HepG2 (cell line): ENCODE measurements around the gene VAC14. TPM values are rescaled to one million over a fixed set of nuclear protein-coding genes. Genes with fewer than 3 reads are reported as not detected.

Source experiments
- ATAC-seq: fragments of 200-7000 bp; cut with Tn5 transposase; 3 replicates; pipeline ENCODE4 v1.9.1; 2020; ENCODE audit warnings: mild to moderate bottlenecking, moderate library complexity
- BruUV-seq: library from RNA; stranded (reverse); fragments of 400-500 nt; replicated peaks from 2 replicates; lab custom pipeline; 2021; lab: Mats Ljungman, UMichigan
- CTCF ChIA-PET: fragments of 300-600 bp; formaldehyde crosslinking; extraction: SDS; loops from one replicate; lab custom pipeline; 2021; ENCODE audit warnings: low total read pairs, inconsistent platforms, low intra/inter-chr PET ratio; lab: Yijun Ruan, JAX
- POLR2A ChIA-PET: fragments of 350-600 bp; sonication (Branson Sonifier 250); formaldehyde crosslinking; loops from one replicate; lab custom pipeline; 2020; ENCODE audit warnings: antibody characterized with exemption, inconsistent platforms; lab: Yijun Ruan, JAX
- DNase-seq: peaks from one replicate; pipeline ENCODE4 v3.0.0-alpha.2; 2015; ENCODE audit warnings: low spot score
- FAIRE-seq: peaks from 3 replicates; lab custom pipeline; 2011; peaks lifted over from hg19 to GRCh38; lab: Jason Lieb, UNC
- H2AFZ ChIP-seq: one replicate; pipeline ENCODE4 v1.6.1; 2011; ENCODE audit warnings: low read length, inconsistent platforms
- H3K27ac ChIP-seq: fragments of 300-600 bp; 3 replicates; pipeline ENCODE4 v1.8.0; 2011; ENCODE audit warnings: mixed run types, mild to moderate bottlenecking, mixed read lengths, low read length, inconsistent platforms; ENCODE audit not compliant: insufficient read depth; ENCODE audit errors: extremely low read length
- H3K27me3 ChIP-seq, 2 experiments: fragments of 200-600 bp in 1 of 2; 2 replicates in 1 of 2; 3 replicates in 1 of 2; pipeline versions ENCODE4 v1.6.0 to v1.8.0; 2011; ENCODE audit warnings: low read length in 2 of 2, mild to moderate bottlenecking in 2 of 2, moderate library complexity in 2 of 2, inconsistent platforms in 1 of 2; ENCODE audit not compliant: insufficient read depth in 2 of 2, control insufficient read depth in 1 of 2
- H3K36me3 ChIP-seq, 2 experiments: fragments of 200-600 bp in 1 of 2; replicated peaks in 1 of 2; 2 replicates in 1 of 2; 3 replicates in 1 of 2; pipeline versions ENCODE4 v1.5.1 to v1.8.0; 2011; ENCODE audit warnings: low read length in 2 of 2, inconsistent platforms in 1 of 2; ENCODE audit not compliant: insufficient read depth in 2 of 2, control insufficient read depth in 1 of 2
- H3K4me1 ChIP-seq: 2 replicates; pipeline ENCODE4 v1.5.1; 2012; ENCODE audit warnings: low read length, inconsistent platforms; ENCODE audit not compliant: insufficient read depth
- H3K4me2 ChIP-seq: 2 replicates; pipeline ENCODE4 v1.6.0; 2011; ENCODE audit warnings: low read depth, low read length, inconsistent platforms
- H3K4me3 ChIP-seq, 3 experiments: fragments of 200-600 bp in 1 of 3; sonication (generic), shearing (Covaris generic) in 1 of 3; replicated peaks in 1 of 3; 2 replicates each; pipeline ENCODE4 v1.5.1; 2011 to 2016; ENCODE audit warnings: low read length in 3 of 3, inconsistent platforms in 2 of 3, low read depth in 2 of 3, mild to moderate bottlenecking in 2 of 3, control low read depth in 1 of 3, mixed read lengths in 1 of 3; ENCODE audit not compliant: insufficient read depth in 1 of 3
- H3K79me2 ChIP-seq: one replicate; pipeline ENCODE4 v1.6.1; 2011; ENCODE audit warnings: low read length, inconsistent platforms; ENCODE audit not compliant: insufficient read depth
- H3K9ac ChIP-seq: 2 replicates; pipeline ENCODE4 v1.6.0; 2011; ENCODE audit warnings: mild to moderate bottlenecking, low read depth, low read length, inconsistent platforms; ENCODE audit not compliant: insufficient read depth
- H3K9me3 ChIP-seq: 2 replicates; pipeline ENCODE4 v1.5.1; 2012; ENCODE audit warnings: mild to moderate bottlenecking, low read length
- H4K20me1 ChIP-seq: 2 replicates; pipeline ENCODE4 v1.6.0; 2011; ENCODE audit warnings: inconsistent platforms, mild to moderate bottlenecking, low read length, moderate library complexity; ENCODE audit not compliant: insufficient read depth
- AGO1 ChIP-seq: fragments of 200-400 bp; formaldehyde crosslinking; IDR thresholded peaks from 2 replicates; pipeline ENCODE4 v1.6.1; 2017; ENCODE audit warnings: mild to moderate bottlenecking, low read depth, low read length, moderate library complexity; ENCODE audit not compliant: poor library complexity, severe bottlenecking
- ELF4 ChIP-seq: sonication (generic); formaldehyde crosslinking; IDR thresholded peaks from 2 replicates; pipeline ENCODE4 v1.5.0; 2020; ENCODE audit warnings: missing genetic modification reagents, mild to moderate bottlenecking, moderate library complexity, borderline replicate concordance
- FOSL1 ChIP-seq: sonication (generic); formaldehyde crosslinking; IDR thresholded peaks from 2 replicates; pipeline ENCODE4 v1.9.0; 2021; ENCODE audit warnings: missing genetic modification reagents, borderline replicate concordance
- NKX3-1 ChIP-seq: sonication (generic); formaldehyde crosslinking; IDR thresholded peaks from 2 replicates; pipeline ENCODE4 v1.5.0; 2020; ENCODE audit warnings: missing genetic modification reagents
- RBM22 ChIP-seq: fragments of 200-400 bp; formaldehyde crosslinking; optimal IDR thresholded peaks from 2 replicates; pipeline ENCODE3; 2017; ENCODE audit warnings: mild to moderate bottlenecking, low read length, moderate library complexity
- ZNF44 ChIP-seq: sonication (generic); formaldehyde crosslinking; IDR thresholded peaks from 2 replicates; pipeline ENCODE4 v1.5.1; 2020; ENCODE audit warnings: mild to moderate bottlenecking, missing genetic modification reagents
- WGBS: methylation state at CpG from one replicate; pipeline ENCODE4 v1.1.6; 2017; ENCODE audit warnings: low lambda C conversion rate; 5-methylcytosine and 5-hydroxymethylcytosine counted together
- in situ Hi-C: cut with HindIII; loops from 2 replicates; pipeline ENCODE4 v1.10.0; 2017; ENCODE audit warnings: low pct_unique_long_range_greater_than_20kb; ENCODE audit not compliant: extremely low pct_ligation_motif_present
- intact Hi-C: fragments of 100-400 bp; cut with micrococcal nuclease; formaldehyde crosslinking; loops from one replicate; pipeline ENCODE4 v1.10.0; 2022; ENCODE audit not compliant: unreplicated experiment
- polyA plus RNA-seq, 8 experiments: library from polyadenylated mRNA; depleted of rRNA in 3 of 8; stranded (reverse) in 7 of 8; unstranded in 1 of 8; fragments of >200 nt; fragmentation: Illumina TruSeq in 4 of 8; extraction: Trizol in 4 of 8; gene quantifications; 2 replicates each; pipeline versions ENCODE4 v1.2.1 to v1.2.3, GENCODE V29; 2011 to 2016; ENCODE audit warnings: low read depth in 4 of 8, missing spikeins in 1 of 8, mixed read lengths in 1 of 8; ENCODE audit not compliant: insufficient read depth in 1 of 8
- total RNA-seq, 5 experiments: library from RNA; depleted of rRNA; stranded (reverse); fragments of >200 nt; fragmentation: Illumina TruSeq; extraction: Trizol; gene quantifications; 2 replicates each; pipeline ENCODE4 v1.2.3, GENCODE V29; 2016; ENCODE audit warnings: low read depth in 1 of 5

The VAC14 gene
- total and polyA plus RNA-seq, 2 of the 13 experiments (the other 11 are each of a cell fraction or from before 2014, with no cell fraction given), result 23.5 to 24.6 TPM

DNA sequence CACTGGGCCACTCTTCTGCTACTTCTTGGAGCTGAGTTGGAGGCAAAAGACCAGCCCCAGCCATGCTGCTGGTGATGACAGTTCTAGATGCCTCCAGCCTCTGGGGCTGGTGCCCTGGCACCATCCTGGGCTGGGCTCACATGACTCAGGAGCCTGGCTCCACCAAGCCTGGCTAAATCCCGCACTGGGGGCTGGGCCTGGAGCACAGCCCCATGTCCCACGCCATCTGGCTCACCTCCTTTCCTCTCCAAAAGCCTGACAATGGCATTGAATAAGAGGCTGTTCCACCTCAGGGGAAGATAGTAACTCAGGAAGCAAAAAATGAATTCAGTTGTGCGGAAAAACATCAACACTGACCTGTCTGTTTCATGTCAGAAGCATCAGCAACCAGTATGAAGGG lies 70.0 kb downstream of the VAC14 start:
- WGBS, result 98% methylated on average over 3 of the region's 3 CpGs
- no peak for ATAC-seq
- DNase-seq, result no peak
- BruUV-seq, result no TSS peak
- in situ Hi-C loops, result no loop called here
- intact Hi-C loops, result no loop called here
- TF ChIP-seq FOSL1 (CRISPR knock-in tag) (no peak), NKX3-1 (no peak), ELF4 (CRISPR knock-in tag) (no peak), AGO1 (peak; percentile 52)
- TF ChIP-seq, all 625 proteins: peak for 1
- no peak for FAIRE-seq
- ChIA-PET POLR2A (interaction anchor here (0.7 to 10.2 kb wide), 3 partner anchors 10 to 47 kb away, joined by 4 to 536 read pairs (median 357); partner anchors contain the start of gene MTSS2), CTCF (no interaction called here)
- Histone ChIP-seq H3K36me3 (peaks cover 13% of the 10 kb centered on the region in 2 experiments; a peak in 4 of 5 replicates), H4K20me1 (no peaks in the 10 kb centered on the region), H3K27me3 (no peaks in the 10 kb centered on the region), H3K79me2 (peaks cover 5% of the 10 kb centered on the region), H3K4me3 (no peak overlapping the region), H3K4me2 (no peak overlapping the region), H2AFZ (no peak overlapping the region), H3K9me3 (no peaks in the 10 kb centered on the region), H3K9ac (no peak overlapping the region), H3K27ac (no peak overlapping the region), H3K4me1 (peaks cover 18% of the 10 kb centered on the region)

GRCh38 chr16:70730031-70730430 lies 70.9 kb downstream of the VAC14 start:
- DNase-seq (no peak), ATAC-seq (no peak), FAIRE-seq (no peak)
- Histone ChIP-seq H3K27ac (no peak overlapping the region), H3K9me3 (no peaks in the 10 kb centered on the region), H3K4me2 (no peak overlapping the region), H3K27me3 (no peaks in the 10 kb centered on the region), H3K79me2 (peaks cover 5% of the 10 kb centered on the region), H3K4me1 (peaks cover 18% of the 10 kb centered on the region), H4K20me1 (no peaks in the 10 kb centered on the region), H3K36me3 (peaks cover 13% of the 10 kb centered on the region in 2 experiments; a peak in 4 of 5 replicates), H3K4me3 (no peak overlapping the region), H3K9ac (no peak overlapping the region), H2AFZ (no peak overlapping the region)
- POLR2A ChIA-PET, result interaction anchor here (9.3 to 10.2 kb wide), 2 partner anchors 11 to 46 kb away, joined by 357 to 536 read pairs; partner anchors contain the start of gene MTSS2
- WGBS, result over 99% methylated on average over 7 of the region's 7 CpGs
- in situ Hi-C loops (no loop called here), intact Hi-C loops (no loop called here)
- CTCF ChIA-PET, result no interaction called here
- BruUV-seq, result no TSS peak
- TF ChIP-seq ZNF44 (CRISPR knock-in tag) (no peak), RBM22 (peak; percentile 20)
